Neural crest cell (in vitro differentiated cells): ENCODE measurements around the gene RXFP1. TPM values are rescaled to one million over a fixed set of nuclear protein-coding genes. Genes with fewer than 3 reads are reported as not detected.

ENCODE experiments used
- DNase-seq: peaks from one replicate; pipeline ENCODE4 v3.0.0; 2021; ENCODE audit warnings: low read depth, mixed read lengths, low spot score
- H3K27ac Mint-ChIP-seq: one replicate; pipeline ENCODE4 v1.8.0; 2021; ENCODE audit warnings: mild to moderate bottlenecking, mixed read lengths; ENCODE audit not compliant: unreplicated experiment
- H3K27me3 Mint-ChIP-seq: 2 replicates; pipeline ENCODE4 v1.8.0; 2021; ENCODE audit warnings: low read depth, mild to moderate bottlenecking, mixed read lengths
- H3K36me3 Mint-ChIP-seq: 2 replicates; pipeline ENCODE4 v1.8.0; 2021; ENCODE audit warnings: low read depth, mild to moderate bottlenecking, mixed read lengths
- H3K4me1 Mint-ChIP-seq: 2 replicates; pipeline ENCODE4 v1.8.0; 2021; ENCODE audit warnings: mixed read lengths
- H3K4me3 Mint-ChIP-seq: one replicate; pipeline ENCODE4 v1.8.0; 2021; ENCODE audit warnings: mild to moderate bottlenecking, mixed read lengths
- H3K9me3 Mint-ChIP-seq: 2 replicates; pipeline ENCODE4 v1.8.0; 2021; ENCODE audit warnings: mixed read lengths
- total RNA-seq: library from RNA; stranded (reverse); gene quantifications from 2 replicates; pipeline ENCODE4 v1.2.1, GENCODE V29; 2021
- TF ChIP-seq, protein P1 (sequence below): fragments of 200-600 bp; sonication (generic); conservative IDR thresholded peaks from 2 replicates; pipeline ENCODE4 v1.5.0; 2021; ENCODE audit warnings: antibody characterized with exemption, mild to moderate bottlenecking

The RXFP1 gene
- total RNA-seq, 1 donor from 2014 or later = not detected

DNA sequence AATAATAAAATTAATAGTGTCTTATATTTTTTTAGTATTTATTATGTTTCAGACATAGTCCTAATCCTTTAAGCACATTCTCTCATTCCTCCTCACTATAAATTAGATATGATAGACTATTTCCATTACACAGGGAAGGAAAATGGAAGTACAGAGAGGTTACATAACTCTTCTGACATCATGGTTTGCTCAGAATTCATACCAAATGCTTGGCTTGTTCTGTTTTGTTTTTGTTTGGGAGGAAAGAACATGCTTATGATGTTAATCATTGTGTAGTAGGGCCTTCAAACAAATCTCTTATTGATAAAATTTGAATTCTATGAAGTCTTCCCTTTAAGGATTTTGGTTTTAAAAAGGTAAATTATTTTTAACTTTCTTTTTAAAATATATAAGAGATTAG lies 59.5 kb downstream of the RXFP1 start:
- no peak for DNase-seq
- Mint-ChIP-seq H3K36me3 (no peaks in the 10 kb centered on the region), H3K4me1 (no peaks in the 10 kb centered on the region), H3K9me3 (no peaks in the 10 kb centered on the region), H3K4me3 (no peak overlapping the region), H3K27me3 (no peaks in the 10 kb centered on the region), H3K27ac (no peak overlapping the region)
- TF ChIP-seq, protein P1, sequence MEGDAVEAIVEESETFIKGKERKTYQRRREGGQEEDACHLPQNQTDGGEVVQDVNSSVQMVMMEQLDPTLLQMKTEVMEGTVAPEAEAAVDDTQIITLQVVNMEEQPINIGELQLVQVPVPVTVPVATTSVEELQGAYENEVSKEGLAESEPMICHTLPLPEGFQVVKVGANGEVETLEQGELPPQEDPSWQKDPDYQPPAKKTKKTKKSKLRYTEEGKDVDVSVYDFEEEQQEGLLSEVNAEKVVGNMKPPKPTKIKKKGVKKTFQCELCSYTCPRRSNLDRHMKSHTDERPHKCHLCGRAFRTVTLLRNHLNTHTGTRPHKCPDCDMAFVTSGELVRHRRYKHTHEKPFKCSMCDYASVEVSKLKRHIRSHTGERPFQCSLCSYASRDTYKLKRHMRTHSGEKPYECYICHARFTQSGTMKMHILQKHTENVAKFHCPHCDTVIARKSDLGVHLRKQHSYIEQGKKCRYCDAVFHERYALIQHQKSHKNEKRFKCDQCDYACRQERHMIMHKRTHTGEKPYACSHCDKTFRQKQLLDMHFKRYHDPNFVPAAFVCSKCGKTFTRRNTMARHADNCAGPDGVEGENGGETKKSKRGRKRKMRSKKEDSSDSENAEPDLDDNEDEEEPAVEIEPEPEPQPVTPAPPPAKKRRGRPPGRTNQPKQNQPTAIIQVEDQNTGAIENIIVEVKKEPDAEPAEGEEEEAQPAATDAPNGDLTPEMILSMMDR = no peak

- no peak overlapping the region for H3K27ac Mint-ChIP-seq
- H3K4me3 Mint-ChIP-seq = no peak overlapping the region
- no peaks in the 10 kb centered on the region for H3K9me3 Mint-ChIP-seq
- H3K4me1 Mint-ChIP-seq = no peaks in the 10 kb centered on the region
- no peak for DNase-seq
- H3K36me3 Mint-ChIP-seq = no peaks in the 10 kb centered on the region
- H3K27me3 Mint-ChIP-seq = no peaks in the 10 kb centered on the region
- TF ChIP-seq, protein P1 = no peak
Measured at GRCh38 chr4:158586881-158587280, 65.2 kb downstream of the RXFP1 start.

DNA sequence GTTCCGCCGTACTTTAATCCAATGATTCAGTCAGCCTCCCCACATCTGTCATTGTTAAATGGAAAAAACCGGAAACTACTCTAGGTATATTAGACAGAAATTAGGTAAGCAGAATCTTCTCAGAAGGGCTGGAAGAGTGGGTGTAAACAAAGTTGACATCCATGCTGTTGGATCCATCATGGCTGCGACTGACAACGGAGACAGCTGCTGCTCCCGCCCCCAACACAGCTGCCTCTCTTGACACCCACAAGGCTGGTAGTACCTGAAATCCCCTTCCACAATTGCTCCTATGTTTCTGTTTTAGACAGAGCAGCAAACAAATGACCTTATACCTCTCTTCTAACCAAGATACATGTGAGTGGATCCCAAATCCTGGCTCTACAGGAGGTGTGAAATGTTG lies 66.6 kb downstream of the RXFP1 start:
- H3K9me3 Mint-ChIP-seq = no peaks in the 10 kb centered on the region
- no peaks in the 10 kb centered on the region for H3K36me3 Mint-ChIP-seq
- no peak overlapping the region for H3K4me3 Mint-ChIP-seq
- TF ChIP-seq, protein P1 = no peak
- H3K4me1 Mint-ChIP-seq = no peaks in the 10 kb centered on the region
- H3K27me3 Mint-ChIP-seq = no peaks in the 10 kb centered on the region
- no peak for DNase-seq
- no peak overlapping the region for H3K27ac Mint-ChIP-seq

- no peaks in the 10 kb centered on the region for H3K27me3 Mint-ChIP-seq
- no peaks in the 10 kb centered on the region for H3K36me3 Mint-ChIP-seq
- TF ChIP-seq, protein P1 = no peak
- no peaks in the 10 kb centered on the region for H3K9me3 Mint-ChIP-seq
- no peak overlapping the region for H3K4me3 Mint-ChIP-seq
- no peak overlapping the region for H3K27ac Mint-ChIP-seq
- DNase-seq = no peak
- H3K4me1 Mint-ChIP-seq = no peaks in the 10 kb centered on the region
Measured at GRCh38 chr4:158588777-158589176, 67.1 kb downstream of the RXFP1 start.

DNA sequence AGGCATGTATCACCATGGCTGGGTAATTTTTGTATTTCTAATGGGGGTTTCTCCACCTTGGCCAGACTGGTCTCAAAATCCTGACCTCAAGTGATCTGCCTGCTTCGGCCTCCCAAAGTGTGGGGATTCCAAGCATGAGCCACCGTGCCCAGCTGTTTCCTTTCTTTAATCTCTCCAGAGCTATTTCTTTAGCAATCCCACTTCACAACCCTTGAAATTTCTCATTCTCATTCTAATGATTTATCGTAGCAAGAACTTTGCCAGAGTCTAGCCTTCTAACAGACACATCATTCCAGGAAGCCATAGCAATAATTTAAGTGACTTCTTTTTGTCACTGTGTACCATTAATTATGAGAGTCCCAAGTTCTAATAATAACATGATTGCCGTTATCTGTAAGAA lies 68.6 kb downstream of the RXFP1 start:
- Mint-ChIP-seq H3K27ac (no peak overlapping the region), H3K4me1 (peaks cover 3% of the 10 kb centered on the region), H3K36me3 (no peaks in the 10 kb centered on the region), H3K4me3 (no peak overlapping the region), H3K9me3 (no peaks in the 10 kb centered on the region), H3K27me3 (no peaks in the 10 kb centered on the region)
- DNase-seq = no peak
- TF ChIP-seq, protein P1 = no peak

GRCh38 chr4:158590824-158591223 lies 69.1 kb downstream of the RXFP1 start:
- Mint-ChIP-seq H3K4me1 (peaks cover 3% of the 10 kb centered on the region), H3K9me3 (no peaks in the 10 kb centered on the region), H3K27ac (no peak overlapping the region), H3K27me3 (no peaks in the 10 kb centered on the region), H3K4me3 (no peak overlapping the region), H3K36me3 (no peaks in the 10 kb centered on the region)
- TF ChIP-seq, protein P1 = no peak
- no peak for DNase-seq
